GM18517 (cell line): ENCODE measurements around the gene POMGNT2.

Experiments
- ATAC-seq: cut with Tn5 transposase; IDR thresholded peaks from one replicate; pipeline ENCODE4 v1.9.1; 2021; ENCODE audit warnings: mild to moderate bottlenecking, moderate library complexity; ENCODE audit not compliant: unreplicated experiment

POMGNT2 gene

DNA sequence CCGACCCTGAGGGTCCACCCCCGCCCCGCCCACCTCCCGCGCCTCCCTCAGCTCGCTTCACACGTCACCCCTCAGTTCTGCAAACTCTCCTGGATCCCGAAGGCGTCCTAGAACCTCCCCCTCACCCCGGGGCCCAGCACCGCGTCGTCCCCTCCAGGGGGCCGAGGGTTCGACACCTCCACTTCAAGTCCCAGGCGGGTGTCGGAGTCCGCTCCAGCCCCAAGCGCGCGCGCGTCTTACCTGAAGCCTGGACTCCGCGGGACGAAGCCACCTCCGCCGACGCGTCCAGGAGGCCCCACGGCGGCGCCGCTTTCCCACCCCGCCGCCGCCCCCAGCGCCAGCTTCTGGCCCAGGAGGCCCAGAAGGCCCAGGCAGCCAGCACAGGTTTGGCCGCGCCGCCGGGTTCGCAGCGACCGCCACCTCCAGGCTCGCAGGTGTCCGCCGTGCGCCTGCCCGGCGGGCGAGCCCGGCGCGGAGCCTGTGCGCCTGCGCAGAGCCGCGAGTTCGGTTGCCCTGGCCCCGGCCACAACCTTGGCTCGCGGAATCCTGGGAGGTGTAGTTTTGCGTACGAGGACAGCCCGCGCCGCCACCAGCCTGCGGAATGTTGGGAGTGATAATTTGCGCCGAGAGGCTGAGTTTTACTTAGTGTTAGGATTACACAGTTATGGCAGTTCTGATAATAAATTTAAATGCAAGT lies at the start of gene POMGNT2:
Gene POMGNT2, minus strand, starts transcription at position 484 of the 697 bp plus-strand sequence. CDS start 24,648 bp downstream, outside the sequence.
- peak; percentile 91 for ATAC-seq

DNA sequence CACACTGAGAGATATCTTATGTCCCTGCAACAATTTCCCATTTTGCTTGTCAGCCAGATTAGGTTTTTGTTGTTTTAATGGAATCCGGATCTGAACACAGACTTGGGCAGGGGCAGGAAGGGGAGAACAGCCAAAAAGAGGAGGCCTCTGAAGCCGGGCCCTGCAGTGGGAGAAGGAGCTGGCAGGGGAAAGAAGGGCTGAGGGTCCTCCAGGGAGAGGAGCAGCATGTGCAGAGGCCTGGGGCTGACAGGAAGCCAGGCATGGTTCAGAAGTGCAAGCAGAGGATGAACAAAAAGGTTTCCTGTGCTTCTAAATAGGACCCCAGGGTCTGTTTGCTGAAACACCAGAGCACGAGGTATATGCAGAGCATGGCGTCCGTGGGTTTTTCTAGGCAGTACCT lies 49.1 kb upstream of the POMGNT2 start:
- ATAC-seq, result no peak

DNA sequence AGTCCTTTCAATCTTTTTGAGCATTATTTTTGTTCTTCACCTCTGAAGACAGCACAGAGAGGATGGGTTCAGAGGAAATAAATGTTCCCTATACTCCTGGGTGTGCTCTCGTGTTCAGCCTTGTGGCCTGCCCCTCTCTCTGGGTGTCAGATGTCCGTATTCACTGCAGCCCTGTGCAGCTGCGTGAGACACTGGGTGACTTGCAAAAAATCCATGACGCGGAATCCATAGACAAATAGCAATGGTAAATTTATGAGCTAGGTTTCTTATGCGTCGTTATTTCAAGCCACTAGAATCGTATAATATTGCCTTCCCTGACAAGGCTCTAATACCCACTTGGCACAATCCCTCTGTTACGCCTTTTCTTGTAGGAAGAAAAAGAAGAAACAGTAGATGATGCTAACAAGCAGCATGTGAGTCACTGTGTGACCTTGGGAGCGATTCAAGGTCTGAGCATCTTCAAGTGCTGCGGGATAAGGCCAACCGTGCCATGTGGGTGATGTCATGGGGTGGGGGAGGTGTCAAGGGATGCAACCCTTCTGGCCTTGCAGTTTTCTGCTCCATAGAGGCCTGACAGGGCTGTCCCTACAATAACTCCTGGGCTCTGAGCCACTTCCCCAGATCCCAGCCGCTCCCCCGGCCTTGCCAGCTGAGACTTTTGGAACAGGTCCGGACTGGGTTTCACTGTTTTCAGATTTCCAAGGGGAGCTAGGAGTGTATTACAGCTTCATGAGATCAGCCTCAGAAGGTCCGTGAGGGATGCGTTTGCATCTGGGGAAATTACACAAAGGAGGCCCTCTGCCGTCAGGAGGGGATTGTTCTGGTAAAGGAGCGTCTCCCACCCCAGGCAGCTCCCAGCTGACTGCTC lies 47.6 kb upstream of the POMGNT2 start:
- ATAC-seq, result no peak

DNA sequence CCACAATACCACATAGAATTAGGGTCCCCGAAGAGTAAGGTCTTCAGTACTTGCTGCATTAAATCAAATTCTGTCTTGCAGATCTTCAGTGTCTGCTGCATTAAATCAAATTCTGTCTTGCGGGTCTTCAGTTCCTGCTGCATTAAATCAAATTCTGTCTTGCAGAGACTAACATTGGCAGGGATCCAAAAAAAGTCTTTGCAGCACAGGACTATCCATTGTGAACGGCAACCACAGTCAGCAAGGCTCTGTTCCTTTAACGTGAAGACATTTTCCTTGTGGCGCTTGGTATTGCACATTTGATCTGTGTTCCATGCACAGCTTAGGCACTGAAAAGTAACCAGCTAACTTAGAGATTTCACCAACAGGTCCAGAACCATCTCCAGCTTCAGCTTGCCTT lies 46.8 kb upstream of the POMGNT2 start:
- no peak for ATAC-seq

DNA sequence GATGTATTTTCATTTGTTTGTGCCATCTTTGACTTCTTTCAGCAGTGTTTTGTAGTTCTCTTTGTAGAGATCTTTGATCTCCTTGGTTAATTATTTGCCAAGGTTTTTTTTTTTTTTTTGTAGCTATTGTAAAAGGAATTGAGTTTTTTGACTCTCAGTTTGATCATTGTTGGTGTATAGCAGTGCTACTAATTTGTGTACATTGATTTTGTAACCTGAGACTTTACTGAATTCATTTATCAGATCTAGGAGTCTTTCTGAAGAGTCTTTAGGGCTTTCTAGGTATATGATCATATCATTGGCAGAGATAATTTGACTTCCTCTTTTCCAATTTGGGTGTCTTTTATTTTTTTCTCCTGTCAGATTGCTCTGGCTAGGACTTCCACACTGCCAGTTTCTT lies 42.2 kb upstream of the POMGNT2 start:
- ATAC-seq, result no peak

DNA sequence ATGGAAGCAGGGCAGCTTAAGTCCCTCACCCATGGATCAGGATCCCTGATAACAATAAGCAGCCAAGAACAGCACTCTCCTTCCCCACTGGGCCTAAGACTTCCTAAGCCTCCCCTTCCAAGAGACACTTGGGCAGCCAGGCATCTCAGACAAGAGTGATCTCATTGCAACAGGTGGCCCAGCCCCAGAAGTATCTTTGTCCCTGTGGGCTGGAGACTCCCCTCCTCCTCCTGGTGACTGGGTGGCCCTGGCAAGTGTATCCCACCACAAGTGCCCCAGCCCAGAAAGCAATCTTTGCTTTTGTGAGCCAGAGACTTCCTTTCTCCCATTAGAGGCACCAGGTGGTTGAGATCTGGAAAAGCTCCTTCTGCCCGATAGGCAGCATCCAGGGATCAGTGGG lies 40.7 kb upstream of the POMGNT2 start:
- ATAC-seq, result no peak

DNA sequence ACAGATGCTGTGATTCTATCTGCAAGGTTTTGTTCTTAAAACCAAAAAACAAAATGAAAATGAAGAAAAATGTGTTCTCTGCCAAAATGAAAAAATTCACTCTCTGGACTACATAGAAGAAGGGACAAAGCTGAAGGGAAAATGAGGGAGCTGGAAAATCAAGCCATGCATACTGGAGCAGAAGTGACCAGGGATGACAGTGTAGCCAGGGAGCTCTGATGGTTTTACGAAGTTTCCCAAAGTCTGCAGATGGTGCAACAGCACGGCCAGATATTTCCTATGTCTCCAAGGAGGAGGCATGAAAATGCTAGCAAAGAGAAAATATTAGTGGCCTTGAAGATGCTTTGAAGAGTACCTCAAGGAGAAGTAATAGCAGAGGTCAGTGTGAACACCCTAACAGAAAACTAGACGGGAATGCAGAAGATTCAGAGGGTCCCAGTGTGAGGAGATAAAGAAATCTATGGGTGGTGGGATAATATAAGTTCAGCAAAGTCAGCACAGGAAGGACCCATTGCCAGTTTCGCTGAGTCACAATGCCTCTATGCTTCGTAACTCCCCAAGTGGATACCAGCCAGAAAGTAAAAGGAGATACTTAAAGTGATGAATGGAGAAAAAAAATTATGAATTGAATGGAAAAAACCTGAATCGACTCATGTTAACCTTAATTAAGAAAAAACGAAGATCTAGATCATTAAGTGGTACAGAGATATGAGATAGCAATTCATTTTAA lies 39.0 kb upstream of the POMGNT2 start:
- ATAC-seq, result no peak

DNA sequence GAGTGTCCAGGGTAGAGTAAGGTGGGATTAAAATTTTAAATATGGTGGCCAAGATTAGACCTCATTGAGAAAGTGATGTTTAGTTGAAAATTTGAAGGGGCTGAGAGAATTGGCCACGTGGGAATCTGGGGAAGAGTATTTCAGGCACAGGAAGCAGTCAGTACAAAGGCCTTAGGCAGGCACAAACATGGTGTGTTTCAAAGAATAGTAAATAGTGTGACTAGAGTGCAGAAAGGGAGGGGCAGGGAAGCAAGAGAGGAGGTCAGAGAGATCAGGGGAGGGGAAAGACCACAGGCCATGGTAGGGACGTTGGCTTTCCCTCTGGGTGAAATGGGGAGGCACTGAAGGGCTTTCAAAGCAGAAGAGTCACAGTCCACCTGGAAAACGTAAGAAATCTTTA lies 36.6 kb upstream of the POMGNT2 start:
- ATAC-seq, result no peak

DNA sequence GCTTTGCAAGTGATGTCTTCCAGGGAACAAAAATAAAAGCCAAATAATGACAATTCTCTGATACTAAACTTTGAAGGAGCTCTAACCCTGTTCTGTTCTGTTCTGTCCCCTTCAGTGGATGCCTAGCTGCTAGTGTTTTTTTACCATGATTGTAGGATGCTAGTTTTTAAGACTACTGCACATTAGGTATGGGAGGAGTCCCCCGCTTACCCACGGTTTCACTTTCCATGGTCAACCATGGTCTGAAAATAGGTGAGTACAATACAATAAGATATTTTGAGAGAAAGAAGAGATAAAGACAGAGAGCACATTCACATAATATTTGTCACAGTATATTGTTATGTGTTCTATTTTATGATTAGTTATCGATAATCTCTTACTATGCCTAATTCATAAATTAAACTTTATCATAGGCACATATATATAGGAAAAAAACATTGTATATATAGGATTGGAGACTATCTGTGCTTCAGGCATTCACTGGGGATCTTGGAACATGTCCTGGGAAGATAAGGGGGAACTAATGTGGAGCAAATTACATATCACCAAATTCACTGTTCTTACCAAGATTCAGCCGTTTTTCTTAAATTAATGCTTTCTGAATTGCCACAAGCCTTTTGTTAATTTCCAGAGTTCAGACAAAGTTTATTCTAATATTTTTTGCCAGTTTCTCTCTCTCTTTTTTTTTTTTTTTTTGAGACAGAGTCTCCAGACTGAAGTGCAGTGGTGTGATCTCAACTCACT lies 32.8 kb upstream of the POMGNT2 start:
- ATAC-seq, result no peak

DNA sequence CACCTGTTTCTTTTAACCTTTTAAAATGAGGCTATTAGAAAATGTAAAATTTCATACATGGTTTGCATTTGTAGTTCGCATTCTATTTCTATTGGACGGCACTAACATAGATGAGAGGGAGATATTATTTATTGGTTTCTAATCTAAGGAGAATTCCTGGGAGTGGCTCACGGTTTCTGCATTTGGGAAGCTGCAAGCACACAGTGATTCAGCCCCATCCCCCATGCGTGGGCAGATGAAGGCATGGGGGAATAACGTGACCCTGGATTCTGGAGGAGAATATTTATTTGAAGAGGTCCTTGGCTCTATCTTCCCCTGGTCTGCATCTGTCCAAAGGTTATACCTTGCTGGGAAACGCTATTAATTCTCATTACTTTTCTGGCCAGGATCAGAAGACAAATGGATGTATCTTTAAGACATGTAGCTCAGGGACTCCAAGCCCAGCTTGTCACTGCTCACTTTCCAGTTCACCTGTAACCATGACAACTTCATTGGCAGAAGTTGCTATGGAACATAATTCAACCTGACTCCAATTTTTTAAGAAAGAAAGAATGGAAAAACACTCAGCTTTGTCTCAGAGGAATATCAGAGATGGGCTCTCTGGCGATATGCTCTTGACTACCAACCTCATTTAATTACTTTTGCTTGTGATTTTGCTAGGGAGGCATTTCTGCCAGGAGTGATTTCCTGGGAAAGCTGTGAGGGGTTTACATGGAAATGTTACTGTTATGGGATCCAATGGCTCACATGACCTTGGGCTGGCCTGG lies 27.2 kb upstream of the POMGNT2 start:
- ATAC-seq, result no peak

DNA sequence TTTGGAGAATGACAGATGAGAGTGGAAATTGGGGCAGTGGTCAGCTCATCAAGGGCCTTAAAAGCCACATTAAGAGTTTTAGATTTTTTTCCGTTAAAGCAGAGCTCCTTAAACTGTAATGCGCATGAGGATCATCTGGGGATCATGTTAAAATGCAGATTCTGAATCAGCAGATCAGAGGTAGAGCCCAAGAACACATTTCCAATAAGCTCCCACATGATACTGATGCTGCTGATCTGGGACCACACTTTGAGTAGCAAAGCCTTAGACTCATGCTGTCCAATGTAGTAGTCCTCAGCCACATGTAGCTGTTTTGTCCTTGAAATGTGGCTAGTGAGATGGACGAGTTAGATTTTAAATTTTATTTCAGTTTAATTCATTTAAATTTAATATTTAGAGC lies 26.3 kb upstream of the POMGNT2 start:
- ATAC-seq, result no peak

DNA sequence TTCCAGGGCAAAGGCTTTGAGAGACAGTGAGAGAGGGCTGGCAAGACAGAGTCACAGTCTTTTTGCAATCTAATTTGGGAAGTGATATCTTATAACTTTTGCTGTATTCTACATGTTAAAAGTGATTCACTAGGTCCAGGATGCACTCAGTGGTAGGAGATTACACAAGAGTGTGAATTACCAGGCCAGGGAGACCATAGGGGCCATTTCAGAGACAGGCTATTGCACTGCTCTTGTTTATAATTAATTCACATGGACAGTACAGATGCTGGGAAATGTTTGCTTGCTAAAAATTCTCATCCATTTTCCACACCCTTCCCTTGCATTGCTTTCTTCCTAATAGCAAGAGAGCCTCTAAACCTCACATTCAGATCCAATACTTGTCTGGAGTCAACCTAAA lies 22.6 kb upstream of the POMGNT2 start:
- ATAC-seq, result no peak

DNA sequence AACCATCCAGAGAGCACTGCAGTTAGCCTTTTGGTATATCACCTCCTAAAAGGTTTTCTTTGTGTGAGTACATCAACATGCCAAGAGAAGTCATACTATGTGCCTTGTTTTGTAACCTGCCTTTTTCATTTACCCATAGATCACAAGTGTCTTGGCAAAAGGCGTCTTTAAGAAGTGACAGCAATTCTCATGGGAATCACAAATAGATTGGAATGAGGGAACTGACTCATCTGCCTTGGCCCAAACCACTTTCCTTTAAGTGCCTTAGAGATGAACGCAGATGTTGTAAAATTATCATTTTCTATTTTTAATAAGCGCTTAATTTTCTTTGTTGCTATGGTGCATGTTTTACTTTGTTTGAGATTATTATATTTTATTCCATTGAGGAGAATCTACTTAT lies 20.7 kb upstream of the POMGNT2 start:
- no peak for ATAC-seq

DNA sequence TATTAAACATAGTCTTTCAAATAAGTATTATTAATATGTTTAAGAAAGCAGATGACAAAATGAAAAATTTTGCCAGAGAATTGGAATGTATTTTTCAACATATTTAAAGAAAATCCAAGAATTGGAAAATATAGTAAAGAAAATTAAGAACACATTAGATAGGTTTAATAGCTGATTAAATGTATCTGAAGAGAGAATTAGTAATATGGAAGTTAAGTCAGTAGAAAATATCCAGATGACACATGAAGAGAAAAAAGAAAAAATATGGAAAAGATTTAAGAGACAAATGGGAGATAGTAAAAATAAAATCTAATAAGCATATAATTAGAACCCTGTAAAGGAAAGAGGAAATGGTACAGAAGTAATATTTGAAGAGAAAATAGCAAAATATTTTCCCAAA lies 18.0 kb upstream of the POMGNT2 start:
- no peak for ATAC-seq

DNA sequence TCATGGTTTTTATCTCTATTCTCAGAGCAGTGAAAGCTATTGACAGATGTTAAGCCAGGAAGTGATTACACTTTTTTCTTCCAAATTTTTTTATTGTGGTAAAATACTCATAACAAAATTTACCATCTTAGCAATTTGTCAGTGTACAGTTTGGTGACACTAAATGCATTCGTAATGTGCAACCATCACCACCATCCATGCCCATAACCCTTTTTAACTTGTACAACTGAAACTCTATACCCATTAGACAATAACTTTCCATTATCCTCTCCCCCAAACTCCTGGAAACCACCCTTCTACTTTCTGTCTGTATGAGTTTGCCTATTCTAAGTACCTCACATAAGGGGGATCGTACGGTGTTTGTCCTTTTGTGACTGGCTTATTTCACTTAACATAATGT lies 15.1 kb upstream of the POMGNT2 start:
- ATAC-seq, result no peak

DNA sequence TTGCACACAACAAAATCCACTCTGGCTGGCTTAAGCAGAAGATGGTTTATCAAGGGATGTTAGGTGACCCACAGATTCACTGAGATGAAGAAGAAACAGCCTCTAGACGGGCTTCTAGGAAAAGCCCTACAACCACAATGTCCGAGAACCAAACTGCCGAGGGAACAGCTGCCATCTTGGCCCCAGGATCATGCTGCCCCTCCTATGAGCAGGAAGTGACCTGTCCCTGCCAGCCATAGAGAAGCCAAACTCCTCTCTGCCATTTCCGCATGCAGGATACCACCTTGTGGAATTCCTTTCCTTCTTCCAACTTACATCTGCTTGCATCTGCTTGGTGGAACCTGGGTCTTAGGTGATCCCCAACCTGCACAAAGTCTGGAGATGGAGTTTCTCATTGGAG lies 11.4 kb upstream of the POMGNT2 start:
- no peak for ATAC-seq

DNA sequence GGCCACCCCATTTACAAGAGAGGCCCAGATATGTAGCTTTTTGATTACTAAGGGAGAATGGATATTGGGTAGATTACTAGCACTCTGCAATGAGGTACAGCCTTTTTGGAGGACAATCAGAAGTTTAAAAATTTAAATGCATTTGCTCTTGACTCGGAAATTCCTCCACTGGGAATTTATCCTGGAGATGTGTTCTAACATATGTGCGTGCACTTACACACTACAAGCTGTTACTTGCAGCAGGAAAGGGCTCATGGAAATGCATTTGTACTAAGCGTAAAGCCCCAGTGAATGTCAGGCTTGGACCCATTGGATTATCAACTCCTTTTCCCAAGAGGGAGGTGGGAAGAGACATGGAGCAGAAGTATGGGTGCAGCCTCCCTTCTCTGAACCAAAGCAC lies 7.8 kb upstream of the POMGNT2 start:
- ATAC-seq, result no peak

DNA sequence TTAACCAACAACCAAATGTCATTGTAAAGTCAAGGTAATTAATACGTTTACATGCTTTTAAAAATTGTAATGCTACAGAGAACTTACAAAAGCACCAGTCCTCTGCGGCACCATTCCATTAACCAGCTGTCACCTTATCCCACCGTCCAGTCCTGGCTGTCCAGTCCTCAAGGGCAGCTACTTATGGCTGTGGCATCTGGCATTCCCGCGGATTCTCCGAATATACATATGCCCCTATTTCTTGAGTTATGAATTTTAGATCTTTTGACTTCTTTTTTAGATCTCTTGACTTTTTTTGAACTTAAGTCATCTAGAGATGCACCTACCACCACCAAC lies 382 bp upstream of the POMGNT2 start:
- no peak for ATAC-seq

DNA sequence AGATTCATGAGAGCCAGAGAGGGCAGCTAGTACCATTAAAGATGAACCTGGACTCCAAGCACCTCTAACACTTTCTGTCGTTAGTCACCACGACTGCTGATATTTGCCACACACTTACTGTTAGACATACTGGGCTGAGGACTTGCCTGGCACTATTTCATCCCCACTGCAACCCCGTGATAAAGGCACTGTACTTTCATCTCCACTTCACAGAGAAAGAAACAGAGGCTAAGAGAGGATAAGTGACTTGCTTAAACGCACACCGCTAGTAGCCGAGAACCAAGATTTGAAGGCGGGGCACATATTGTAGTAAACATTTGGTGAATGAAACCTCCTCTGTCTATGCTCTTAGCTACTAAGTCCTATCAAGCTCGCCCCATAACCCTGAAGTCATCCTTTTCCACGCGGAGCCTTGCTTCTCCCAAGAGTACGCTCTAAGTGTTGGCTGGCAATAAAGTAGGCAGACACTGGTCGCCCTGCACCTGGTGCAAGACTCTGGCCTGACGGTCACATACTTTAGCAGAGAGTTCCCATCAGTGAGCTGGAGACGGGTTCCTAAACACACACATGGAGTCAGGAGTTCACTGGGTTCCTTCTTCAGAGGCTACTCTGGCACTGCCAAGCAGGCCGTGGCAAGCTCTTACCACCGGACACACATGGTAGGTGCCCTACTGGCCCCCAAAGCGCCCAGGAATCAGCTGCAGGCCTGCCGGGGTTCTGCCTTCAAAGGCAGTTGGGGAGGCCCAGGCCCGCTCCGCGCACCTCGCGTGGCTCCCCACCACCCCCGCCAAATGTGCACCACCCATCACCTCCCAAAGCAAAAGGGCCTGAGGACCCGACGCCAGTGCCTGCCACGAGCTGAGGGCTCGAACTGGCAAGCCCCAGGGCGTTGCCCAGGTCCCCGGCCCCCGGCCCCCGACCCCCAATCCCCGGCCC lies 951 bp downstream of the POMGNT2 start:
- no peak for ATAC-seq
